Loucy (cell line): ENCODE data around the gene ARPIN.
"Not testable (repeated sequence)": the region's sequence is repeated elsewhere in the genome, so short reads cannot be mapped to it uniquely, and the experiment has no call there.

Source experiments
- CTCF ChIP-seq: fragments of 200-600 bp; sonication (generic); conservative IDR thresholded peaks from 2 replicates; pipeline ENCODE4 v1.5.1; 2014; ENCODE audit warnings: mild to moderate bottlenecking, antibody characterized with exemption, low read length
- EZH2phosphoT487 ChIP-seq: fragments of 200-600 bp; IDR thresholded peaks from 2 replicates; pipeline ENCODE4 v1.6.1; 2018; ENCODE audit warnings: antibody characterized with exemption, mild to moderate bottlenecking, moderate library complexity, borderline replicate concordance

- not testable (repeated sequence) for TF ChIP-seq CTCF, EZH2phosphoT487
Observed at GRCh38 chr15:89939377-89939776, 26.6 kb upstream of the ARPIN start.
